Subcutaneous adipose tissue (tissue), 4 donors: ENCODE results near the gene CMSS1. TPM values are rescaled to one million over a fixed set of nuclear protein-coding genes. Genes with fewer than 3 reads are reported as not detected.

ENCODE experiments used
- CTCF ChIP-seq: fragments of 450-650 bp; IDR thresholded peaks from one replicate; pipeline ENCODE4 v1.5.1; 2016; ENCODE audit warnings: low read depth, mild to moderate bottlenecking, control low read depth, antibody characterized with exemption, moderate library complexity
- total RNA-seq, 4 donors: library from RNA; depleted of rRNA; stranded (reverse); fragments of >200 nt; gene quantifications; one replicate each; pipeline ENCODE4 v1.1.0, GENCODE V29; 2016

CMSS1 gene
- total RNA-seq, 4 donors from 2014 or later, result 9.9 to 32.1 (median 19.1) TPM

DNA sequence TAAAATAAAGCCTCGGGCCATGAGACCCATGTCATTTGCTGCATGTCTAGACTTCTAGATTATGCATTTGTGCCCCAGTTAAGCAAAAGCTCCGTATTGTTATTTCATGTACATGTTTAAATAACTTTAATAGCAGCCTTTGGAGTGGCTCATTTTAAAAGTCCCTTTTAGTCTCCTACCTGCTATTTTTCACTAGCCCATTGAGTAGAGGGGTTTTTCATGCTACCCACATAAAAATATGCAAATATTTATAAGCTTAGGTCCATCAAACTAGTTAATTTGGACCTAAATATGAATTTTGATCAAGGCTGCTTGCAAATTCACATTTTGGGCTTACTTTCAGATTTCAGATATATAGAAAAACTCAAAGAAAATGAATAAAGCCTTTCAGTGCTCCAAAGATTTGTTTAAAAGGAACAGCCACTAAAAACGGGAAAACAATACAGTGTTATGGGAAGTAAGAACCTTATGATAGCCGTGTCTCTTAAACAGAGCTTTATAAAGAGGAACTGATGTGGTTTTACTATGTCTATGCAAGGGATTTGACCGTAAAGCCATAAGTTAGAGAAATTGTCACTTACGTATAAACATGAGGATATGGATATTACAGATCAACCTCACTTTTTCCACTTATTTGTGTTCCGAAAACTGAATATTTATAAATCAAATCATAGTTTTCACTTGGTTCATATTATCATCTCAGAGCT lies 266.6 kb downstream of the CMSS1 start:
- no peak for TF ChIP-seq CTCF

GRCh38 chr3:100086401-100086800 lies 268.7 kb downstream of the CMSS1 start:
- no peak for TF ChIP-seq CTCF

DNA sequence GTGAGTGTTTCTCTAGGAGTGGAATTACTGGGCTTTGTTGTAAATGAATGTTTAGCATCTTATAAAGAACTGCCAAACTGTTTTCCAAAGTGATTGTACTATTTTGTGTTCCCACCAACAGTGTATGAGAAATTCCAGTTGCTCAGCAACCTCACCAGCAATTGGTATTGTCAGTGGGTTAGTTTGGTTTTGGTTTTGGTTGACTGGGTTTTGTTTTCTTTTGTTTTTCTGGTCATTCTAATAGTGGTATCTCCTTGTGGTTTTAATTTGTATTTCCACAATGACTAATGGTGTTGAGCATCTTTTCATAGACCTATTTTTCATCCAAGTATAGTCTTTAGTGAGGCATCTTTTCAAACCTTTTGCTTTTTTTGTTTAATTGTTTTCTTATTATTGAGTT lies 269.5 kb downstream of the CMSS1 start:
- no peak for TF ChIP-seq CTCF

DNA sequence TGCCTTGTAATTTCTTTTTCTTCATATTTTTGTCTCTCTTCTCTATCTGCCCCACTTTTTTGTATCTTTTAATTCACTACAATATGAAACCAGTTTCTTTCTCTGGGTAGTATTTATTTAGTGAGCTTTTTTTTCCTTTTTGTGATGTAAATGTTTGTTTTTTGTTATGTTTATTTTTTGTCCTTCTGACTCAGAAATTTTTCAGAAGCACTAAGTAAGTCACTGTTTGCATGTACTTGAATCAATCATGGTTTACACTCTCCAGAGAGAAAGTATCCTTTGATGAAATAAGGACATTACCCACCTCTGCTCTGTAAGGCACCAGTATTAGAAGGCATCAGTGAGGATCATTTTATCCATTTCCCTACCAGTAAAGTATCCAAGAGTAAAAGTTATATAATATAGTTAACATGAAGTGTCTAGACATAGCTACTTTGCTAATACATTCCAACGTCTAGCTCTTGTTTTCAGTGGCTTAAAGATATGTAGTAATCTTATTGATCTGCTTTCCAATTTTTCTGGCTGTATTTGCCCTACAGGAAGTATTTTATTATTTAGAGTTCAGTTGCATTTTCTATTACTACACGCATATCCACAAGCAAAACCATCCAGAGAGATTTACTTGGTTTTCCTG lies 271.2 kb downstream of the CMSS1 start:
- no peak for TF ChIP-seq CTCF

DNA sequence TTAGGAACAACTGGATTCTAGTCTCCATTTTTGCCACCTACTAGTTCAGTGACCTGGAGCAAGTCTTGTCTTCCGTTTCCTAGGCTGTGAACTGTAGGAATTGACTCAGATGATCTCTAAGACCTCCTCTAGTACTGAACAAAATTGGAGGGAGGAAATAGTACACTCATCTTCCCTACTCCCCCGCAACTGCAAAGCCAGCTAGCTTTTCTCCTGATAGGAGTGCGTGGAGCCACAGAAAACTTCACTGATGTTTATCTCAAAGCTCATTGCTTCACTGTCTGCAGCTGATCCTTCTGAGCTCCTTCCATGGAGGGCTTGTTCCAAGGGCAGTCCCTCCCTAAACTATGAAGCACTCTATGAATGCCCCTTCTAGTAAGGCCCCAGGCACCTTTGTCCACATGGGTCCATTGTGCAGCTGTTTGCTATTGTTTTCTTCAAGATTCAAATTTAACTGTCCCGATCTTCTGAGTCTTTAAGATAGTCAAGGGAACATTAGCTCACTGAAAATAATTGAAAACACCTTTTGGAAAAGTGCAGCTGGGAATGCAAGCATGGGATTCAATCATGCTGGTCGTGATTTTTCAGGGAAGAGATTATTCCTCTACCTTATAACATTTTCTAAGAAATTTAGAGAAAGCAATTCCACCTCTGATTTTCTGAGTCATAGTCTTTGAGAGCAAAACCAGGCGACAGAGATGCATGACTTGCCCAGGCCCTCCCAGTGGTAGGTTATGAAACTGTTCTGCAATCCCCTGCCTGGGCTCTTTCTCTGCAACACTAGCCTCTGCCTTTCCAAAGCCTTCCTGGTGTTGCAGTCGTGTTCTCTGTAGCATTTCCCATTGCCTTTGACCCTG lies 272.4 kb downstream of the CMSS1 start:
- TF ChIP-seq CTCF, result no peak

DNA sequence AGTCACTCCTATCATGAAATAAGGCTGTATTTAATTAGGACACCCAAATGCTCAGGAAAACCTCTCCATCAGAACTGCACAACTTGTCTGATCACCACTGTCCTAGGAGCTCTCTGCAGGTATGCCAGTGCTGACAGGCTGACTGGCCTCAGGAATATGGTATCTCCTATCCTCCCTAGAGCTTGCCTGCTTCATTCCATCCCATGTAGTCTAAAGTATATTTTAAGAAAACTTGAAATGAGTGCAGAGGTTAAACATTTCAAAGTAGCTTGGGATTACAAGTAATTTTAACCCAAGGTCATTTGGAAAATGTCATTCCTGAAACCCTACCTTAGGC lies 273.0 kb downstream of the CMSS1 start:
- TF ChIP-seq CTCF, result no peak

GRCh38 chr3:100093831-100094230 lies 276.2 kb downstream of the CMSS1 start:
- no peak for TF ChIP-seq CTCF
